OCI-LY1 (cell line): Measurements from ENCODE around the gene CD79A.

Experiments
- H2AFZ ChIP-seq: fragments of 200-600 bp; sonication (generic), shearing (Covaris generic); 2 replicates; pipeline ENCODE4 v1.6.0; 2014; ENCODE audit warnings: antibody characterized with exemption, mild to moderate bottlenecking, low read length
- H3F3A ChIP-seq: fragments of 200-600 bp; sonication (generic), shearing (Covaris generic); 2 replicates; pipeline ENCODE4 v1.6.0; 2014; ENCODE audit warnings: mild to moderate bottlenecking, antibody characterized with exemption, low read length, moderate library complexity; ENCODE audit not compliant: insufficient read depth
- H3K27ac ChIP-seq: fragments of 200-600 bp; sonication (generic); 2 replicates; pipeline ENCODE4 v1.5.1; 2014; ENCODE audit warnings: low read length, mixed run types, mild to moderate bottlenecking, low read depth; ENCODE audit not compliant: poor library complexity, severe bottlenecking
- H3K27me3 ChIP-seq: fragments of 200-600 bp; sonication (generic); 2 replicates; pipeline ENCODE4 v1.6.0; 2014; ENCODE audit warnings: antibody characterized with exemption, mild to moderate bottlenecking, low read length, moderate library complexity; ENCODE audit not compliant: insufficient read depth
- H3K36me3 ChIP-seq: fragments of 200-600 bp; sonication (generic); 2 replicates; pipeline ENCODE4 v1.6.1; 2014; ENCODE audit warnings: mild to moderate bottlenecking, antibody characterized with exemption, low read length, moderate library complexity, mixed read lengths; ENCODE audit not compliant: insufficient read depth
- H3K4me1 ChIP-seq: fragments of 200-600 bp; sonication (generic); 2 replicates; pipeline ENCODE4 v1.5.1; 2014; ENCODE audit warnings: mild to moderate bottlenecking, low read length, moderate library complexity; ENCODE audit not compliant: insufficient read depth, severe bottlenecking
- H3K4me2 ChIP-seq: fragments of 200-600 bp; sonication (generic), shearing (Covaris generic); 2 replicates; pipeline ENCODE4 v1.6.1; 2014; ENCODE audit warnings: low read length
- H3K4me3 ChIP-seq: fragments of 200-600 bp; sonication (generic); 2 replicates; pipeline ENCODE4 v1.5.1; 2014; ENCODE audit warnings: low read length, low read depth, mild to moderate bottlenecking, mixed read lengths; ENCODE audit not compliant: poor library complexity, severe bottlenecking
- H3K79me2 ChIP-seq: fragments of 200-600 bp; shearing (Covaris generic); 2 replicates; pipeline ENCODE4 v1.6.1; 2016; ENCODE audit warnings: mixed run types, low read length, mixed read lengths; ENCODE audit not compliant: insufficient read depth
- H3K9ac ChIP-seq: fragments of 200-600 bp; sonication (generic), shearing (Covaris generic); 2 replicates; pipeline ENCODE4 v1.6.1; 2014; ENCODE audit warnings: mild to moderate bottlenecking, low read length, mixed read lengths
- H3K9me2 ChIP-seq: fragments of 200-600 bp; sonication (generic), shearing (Covaris generic); 2 replicates; pipeline ENCODE4 v1.6.1; 2014; ENCODE audit warnings: low read depth, mild to moderate bottlenecking, low read length, mixed read lengths
- H3K9me3 ChIP-seq: fragments of 200-600 bp; shearing (Covaris generic); 2 replicates; pipeline ENCODE4 v1.6.1; 2014; ENCODE audit warnings: low read length, mixed read lengths
- H4K20me1 ChIP-seq: fragments of 200-600 bp; sonication (generic), shearing (Covaris generic); 2 replicates; pipeline ENCODE4 v1.6.0; 2016; ENCODE audit warnings: mild to moderate bottlenecking, low read length; ENCODE audit not compliant: insufficient read depth
- EZH2 ChIP-seq: fragments of 200-600 bp; sonication (generic), shearing (Covaris generic); IDR thresholded peaks from 2 replicates; pipeline ENCODE4 v1.8.0; 2017; ENCODE audit warnings: borderline replicate concordance, mixed run types, mild to moderate bottlenecking, antibody characterized with exemption, low read length, moderate library complexity, mixed read lengths
- TF ChIP-seq, protein P1 (sequence below): fragments of 200-600 bp; sonication (generic), shearing (Covaris generic); IDR thresholded peaks from 2 replicates; pipeline ENCODE4 v1.5.1; 2017; ENCODE audit warnings: mild to moderate bottlenecking, antibody characterized with exemption, low read length, moderate library complexity, mixed read lengths

Gene CD79A

DNA sequence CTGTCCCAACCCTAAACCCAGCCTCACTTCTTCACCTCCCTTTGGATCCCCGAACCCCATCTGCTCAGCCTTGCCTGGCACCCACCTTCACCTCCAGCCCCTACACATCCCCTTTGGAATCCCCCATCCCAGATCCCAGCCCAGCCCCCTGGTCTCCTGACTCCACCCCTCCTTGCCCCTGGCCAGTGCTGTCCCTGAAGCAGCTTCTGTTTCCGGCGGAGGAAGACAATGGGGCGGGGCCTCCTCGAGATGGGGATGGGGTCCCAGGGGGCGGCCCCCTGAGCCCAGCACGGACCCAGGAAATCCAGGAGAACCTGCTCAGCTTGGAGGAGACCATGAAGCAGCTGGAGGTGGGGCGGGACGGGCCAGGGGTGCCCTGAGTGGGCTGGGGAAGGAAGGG is 29.2 kb downstream of the CD79A start:
- no peak overlapping the region for H3K4me3 ChIP-seq
- no peaks in the 10 kb centered on the region for H3F3A ChIP-seq
- H2AFZ ChIP-seq = no peak overlapping the region
- no peaks in the 10 kb centered on the region for H3K9me3 ChIP-seq
- H3K4me2 ChIP-seq = no peak overlapping the region
- no peaks in the 10 kb centered on the region for H3K79me2 ChIP-seq
- peaks cover 73% of the 10 kb centered on the region for H3K36me3 ChIP-seq
- H3K9me2 ChIP-seq = no peaks in the 10 kb centered on the region
- no peak for TF ChIP-seq EZH2
- TF ChIP-seq, protein P1, sequence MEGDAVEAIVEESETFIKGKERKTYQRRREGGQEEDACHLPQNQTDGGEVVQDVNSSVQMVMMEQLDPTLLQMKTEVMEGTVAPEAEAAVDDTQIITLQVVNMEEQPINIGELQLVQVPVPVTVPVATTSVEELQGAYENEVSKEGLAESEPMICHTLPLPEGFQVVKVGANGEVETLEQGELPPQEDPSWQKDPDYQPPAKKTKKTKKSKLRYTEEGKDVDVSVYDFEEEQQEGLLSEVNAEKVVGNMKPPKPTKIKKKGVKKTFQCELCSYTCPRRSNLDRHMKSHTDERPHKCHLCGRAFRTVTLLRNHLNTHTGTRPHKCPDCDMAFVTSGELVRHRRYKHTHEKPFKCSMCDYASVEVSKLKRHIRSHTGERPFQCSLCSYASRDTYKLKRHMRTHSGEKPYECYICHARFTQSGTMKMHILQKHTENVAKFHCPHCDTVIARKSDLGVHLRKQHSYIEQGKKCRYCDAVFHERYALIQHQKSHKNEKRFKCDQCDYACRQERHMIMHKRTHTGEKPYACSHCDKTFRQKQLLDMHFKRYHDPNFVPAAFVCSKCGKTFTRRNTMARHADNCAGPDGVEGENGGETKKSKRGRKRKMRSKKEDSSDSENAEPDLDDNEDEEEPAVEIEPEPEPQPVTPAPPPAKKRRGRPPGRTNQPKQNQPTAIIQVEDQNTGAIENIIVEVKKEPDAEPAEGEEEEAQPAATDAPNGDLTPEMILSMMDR = no peak
- H3K27ac ChIP-seq = no peak overlapping the region
- no peaks in the 10 kb centered on the region for H4K20me1 ChIP-seq
- H3K9ac ChIP-seq = no peak overlapping the region
- peaks cover 2% of the 10 kb centered on the region; the same call in 1 of the 2 replicates for H3K27me3 ChIP-seq
- H3K4me1 ChIP-seq = no peaks in the 10 kb centered on the region

DNA sequence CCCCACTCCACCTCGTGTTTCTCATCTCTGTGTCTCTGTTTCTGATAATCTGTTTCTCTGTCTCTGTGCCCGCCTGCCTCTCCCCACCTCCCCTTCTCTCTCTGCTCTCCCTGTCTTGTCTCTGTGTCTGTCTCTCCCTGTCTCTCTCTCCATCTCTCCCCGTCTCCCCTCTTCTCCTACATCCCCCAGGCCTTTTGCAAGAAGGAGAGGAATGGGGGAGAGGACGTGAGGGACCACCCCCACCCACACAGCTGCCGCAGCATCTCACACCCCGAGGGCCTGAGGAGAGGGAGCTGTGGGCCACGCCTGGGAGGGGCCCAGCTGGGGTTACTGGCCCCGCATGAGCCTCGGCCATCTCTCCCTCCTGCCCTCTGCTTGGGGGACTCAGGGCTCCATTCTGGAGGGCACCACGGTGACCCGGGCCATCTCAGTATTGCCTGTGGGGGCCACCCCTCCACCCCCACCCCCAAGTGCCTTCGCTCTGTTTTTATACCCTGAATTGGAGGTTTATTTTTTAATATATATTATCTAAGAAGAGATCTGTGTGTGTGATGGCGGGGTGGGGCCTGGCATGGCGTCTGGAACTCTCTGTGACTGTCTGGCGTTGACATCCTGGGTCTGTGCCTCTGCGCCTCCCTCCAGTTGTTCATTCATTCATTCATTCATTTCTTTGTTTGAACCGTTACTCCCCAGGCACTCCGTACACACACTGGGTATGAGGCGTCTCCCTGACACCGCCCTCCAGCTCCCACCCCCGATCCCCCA is 30.0 kb downstream of the CD79A start:
- H3K4me3 ChIP-seq = no peak overlapping the region
- no peak overlapping the region for H2AFZ ChIP-seq
- H3K4me1 ChIP-seq = no peaks in the 10 kb centered on the region
- H3K79me2 ChIP-seq = no peaks in the 10 kb centered on the region
- H4K20me1 ChIP-seq = no peaks in the 10 kb centered on the region
- no peaks in the 10 kb centered on the region for H3K9me2 ChIP-seq
- peaks cover 64% of the 10 kb centered on the region for H3K36me3 ChIP-seq
- H3K4me2 ChIP-seq = no peak overlapping the region
- H3K27ac ChIP-seq = no peak overlapping the region
- no peaks in the 10 kb centered on the region for H3K9me3 ChIP-seq
- H3F3A ChIP-seq = no peaks in the 10 kb centered on the region
- no peak overlapping the region for H3K9ac ChIP-seq
- no peak for TF ChIP-seq EZH2
- TF ChIP-seq, protein P1 = no peak
- H3K27me3 ChIP-seq = peaks cover 8% of the 10 kb centered on the region; the same call in 1 of the 2 replicates

GRCh38 chr19:41907994-41908615 is 31.0 kb downstream of the CD79A start:
- no peak overlapping the region for H3K27ac ChIP-seq
- H3K27me3 ChIP-seq = peaks cover 13% of the 10 kb centered on the region
- no peak overlapping the region for H3K4me2 ChIP-seq
- H3K79me2 ChIP-seq = no peaks in the 10 kb centered on the region
- H3F3A ChIP-seq = no peaks in the 10 kb centered on the region
- no peaks in the 10 kb centered on the region for H3K9me2 ChIP-seq
- no peak for TF ChIP-seq EZH2
- TF ChIP-seq, protein P1 = no peak
- no peak overlapping the region for H2AFZ ChIP-seq
- no peaks in the 10 kb centered on the region for H3K9me3 ChIP-seq
- peaks cover 54% of the 10 kb centered on the region for H3K36me3 ChIP-seq
- no peaks in the 10 kb centered on the region for H4K20me1 ChIP-seq
- no peak overlapping the region for H3K9ac ChIP-seq
- H3K4me3 ChIP-seq = no peak overlapping the region
- H3K4me1 ChIP-seq = no peaks in the 10 kb centered on the region
